HG03457 (cell line): Measurements from ENCODE around the gene NUSAP1.
"Not testable (repeated sequence)": the region's sequence is repeated elsewhere in the genome, so short reads cannot be mapped to it uniquely, and the experiment has no call there.

Experiments used
- ATAC-seq: cut with Tn5 transposase; IDR thresholded peaks from one replicate; pipeline ENCODE4 v1.9.1; 2021; ENCODE audit warnings: moderate number of reproducible peaks; ENCODE audit not compliant: unreplicated experiment

NUSAP1 gene, protein sequence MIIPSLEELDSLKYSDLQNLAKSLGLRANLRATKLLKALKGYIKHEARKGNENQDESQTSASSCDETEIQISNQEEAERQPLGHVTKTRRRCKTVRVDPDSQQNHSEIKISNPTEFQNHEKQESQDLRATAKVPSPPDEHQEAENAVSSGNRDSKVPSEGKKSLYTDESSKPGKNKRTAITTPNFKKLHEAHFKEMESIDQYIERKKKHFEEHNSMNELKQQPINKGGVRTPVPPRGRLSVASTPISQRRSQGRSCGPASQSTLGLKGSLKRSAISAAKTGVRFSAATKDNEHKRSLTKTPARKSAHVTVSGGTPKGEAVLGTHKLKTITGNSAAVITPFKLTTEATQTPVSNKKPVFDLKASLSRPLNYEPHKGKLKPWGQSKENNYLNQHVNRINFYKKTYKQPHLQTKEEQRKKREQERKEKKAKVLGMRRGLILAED

DNA sequence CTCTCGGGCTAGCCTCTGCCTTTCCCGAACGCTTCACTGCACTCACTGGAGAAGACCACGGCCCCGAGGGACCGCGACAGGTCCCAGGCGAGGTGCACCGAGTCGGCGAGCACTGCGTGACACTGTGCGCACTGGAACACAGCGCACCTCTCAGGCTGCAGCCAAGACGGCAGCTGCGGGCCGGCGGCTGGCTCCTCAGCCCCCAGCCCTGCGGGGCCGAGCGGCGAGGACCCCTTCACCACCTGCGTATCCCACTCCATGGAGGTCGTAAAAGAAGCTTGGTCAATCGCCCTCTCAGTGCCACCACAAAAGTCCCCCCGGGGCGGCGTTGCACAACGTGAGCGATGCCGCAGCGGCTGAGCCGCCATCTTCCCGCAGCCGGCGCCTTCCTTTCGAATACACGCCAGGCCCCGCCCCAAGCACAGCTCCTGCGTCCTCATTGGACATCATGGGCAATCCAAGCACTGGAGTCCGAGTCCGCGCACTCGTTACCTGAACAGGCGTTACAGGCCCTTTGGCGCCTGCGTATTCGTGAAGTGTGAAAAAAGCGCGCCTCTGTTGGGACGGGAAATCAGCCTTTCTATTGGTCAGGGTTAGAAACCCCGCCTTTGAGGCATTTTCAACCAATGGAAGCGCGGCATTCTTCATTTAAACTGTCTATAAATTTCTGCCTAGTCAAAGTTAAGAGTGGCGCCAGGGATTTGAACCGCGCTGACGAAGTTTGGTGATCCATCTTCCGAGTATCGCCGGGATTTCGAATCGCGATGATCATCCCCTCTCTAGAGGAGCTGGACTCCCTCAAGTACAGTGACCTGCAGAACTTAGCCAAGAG lies at the start of gene NUSAP1, which contains the start of gene OIP5:
NUSAP1 (plus strand) TSS at position 688 of the 832 bp plus-strand sequence; CDS start at position 765, 77 bp downstream.
OIP5 (minus strand) TSS at position 398 of the 832 bp plus-strand sequence; CDS start at position 368, 30 bp downstream.
- ATAC-seq = peak; percentile 73

DNA sequence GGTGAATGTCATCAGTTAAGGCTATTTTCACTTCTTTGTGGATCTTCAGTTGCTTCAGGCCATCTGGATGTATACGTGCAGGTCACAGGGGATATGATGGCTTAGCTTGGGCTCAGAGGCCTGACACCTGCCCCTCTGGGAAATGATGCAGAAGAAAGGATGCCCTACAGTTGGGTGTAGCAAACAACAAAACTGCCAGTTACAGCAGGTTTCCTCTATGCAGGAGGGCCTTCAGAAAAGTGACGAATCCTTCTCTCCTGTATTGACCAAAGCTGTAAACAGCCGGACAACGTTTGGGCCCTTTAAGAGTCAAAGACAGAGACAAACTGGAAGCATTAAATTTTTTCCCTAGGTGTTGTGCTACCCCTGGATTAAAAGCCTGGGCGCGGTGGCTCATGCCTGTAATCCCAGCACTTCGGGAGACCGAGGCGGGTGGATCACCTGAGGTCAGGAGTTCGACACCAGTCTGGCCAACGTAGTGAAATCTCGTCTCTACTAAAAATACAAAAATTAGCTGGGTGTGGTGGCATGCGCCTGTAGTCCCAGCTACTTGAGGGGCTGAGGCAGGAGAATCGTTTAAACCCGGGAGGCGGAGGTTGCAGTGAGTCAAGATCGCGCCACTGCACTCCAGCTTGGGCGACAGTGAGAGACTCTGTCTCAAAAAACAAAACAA lies 49.6 kb upstream of the NUSAP1 start:
- not testable (repeated sequence) for ATAC-seq

DNA sequence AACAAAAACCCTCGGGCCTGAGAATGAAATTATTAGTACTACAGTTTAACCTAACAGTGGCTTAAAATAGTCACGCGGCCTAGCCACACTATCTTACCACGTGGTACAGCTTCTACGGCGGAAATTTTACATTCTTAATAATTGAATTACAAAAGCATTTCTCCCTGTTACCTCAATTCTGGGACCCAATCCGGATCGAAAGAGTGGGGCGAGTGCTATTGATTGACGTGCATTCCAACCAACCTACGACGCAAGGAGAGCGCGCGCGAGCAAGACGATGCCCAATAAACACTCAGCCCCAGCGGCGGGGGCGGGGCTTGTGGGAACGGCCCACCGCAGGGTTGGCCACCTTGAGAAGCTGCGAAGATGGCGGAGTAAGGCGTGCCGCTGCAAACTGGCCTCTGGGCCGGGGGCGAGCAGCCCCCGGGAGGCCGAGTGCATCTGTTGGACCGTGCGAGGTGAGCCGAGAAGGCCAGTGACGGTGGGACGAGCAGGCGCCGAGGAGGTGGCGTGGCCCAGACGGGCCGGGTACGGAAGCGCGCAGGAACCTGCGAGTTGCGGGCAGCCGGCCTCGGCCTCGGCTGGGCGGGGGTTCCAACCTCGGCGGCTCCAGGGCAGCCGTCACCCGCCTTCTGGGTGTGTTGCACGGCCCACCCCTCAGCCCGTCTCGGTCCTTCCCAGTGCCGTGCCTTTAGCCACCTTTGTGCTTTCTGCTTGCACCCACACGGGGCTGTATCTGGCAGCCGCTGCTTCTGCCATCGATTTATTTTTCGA lies 48.8 kb upstream of the NUSAP1 start:
- peak; percentile 84 for ATAC-seq

DNA sequence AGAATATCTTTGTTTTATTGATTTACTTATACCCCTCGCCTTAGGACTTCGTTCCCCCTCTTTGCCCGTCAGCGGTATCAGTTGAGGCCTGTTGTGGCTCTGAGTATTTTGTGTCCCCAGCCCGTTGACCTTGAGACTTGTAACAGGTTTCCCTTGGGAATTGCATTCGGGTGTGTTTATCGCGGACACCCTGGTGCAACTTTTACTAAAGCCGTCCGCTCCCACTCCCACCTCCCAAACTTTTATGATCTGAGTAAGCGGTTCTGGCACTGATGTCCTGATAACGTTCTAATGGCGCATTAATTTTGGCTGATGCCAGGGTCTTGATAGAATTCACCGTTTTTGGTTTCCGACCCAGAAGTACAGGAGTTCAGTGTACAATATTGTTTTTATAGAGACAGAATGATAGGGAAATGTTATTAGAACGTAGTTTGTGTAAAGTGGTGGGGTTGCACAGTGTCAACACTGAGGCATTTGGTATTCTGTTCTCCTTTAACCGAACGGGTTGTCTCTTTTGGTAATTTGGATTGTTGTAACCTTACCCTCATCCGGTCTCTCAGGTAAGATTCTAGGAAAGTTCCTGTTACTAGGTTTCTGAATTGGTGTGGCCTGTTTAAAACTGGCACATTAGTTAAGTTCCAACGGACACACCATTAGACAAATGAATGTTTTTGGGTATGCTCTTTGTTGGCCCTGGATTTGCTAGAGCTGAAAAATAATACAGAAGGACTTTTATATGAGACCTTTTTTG lies 48.1 kb upstream of the NUSAP1 start:
- no peak for ATAC-seq

DNA sequence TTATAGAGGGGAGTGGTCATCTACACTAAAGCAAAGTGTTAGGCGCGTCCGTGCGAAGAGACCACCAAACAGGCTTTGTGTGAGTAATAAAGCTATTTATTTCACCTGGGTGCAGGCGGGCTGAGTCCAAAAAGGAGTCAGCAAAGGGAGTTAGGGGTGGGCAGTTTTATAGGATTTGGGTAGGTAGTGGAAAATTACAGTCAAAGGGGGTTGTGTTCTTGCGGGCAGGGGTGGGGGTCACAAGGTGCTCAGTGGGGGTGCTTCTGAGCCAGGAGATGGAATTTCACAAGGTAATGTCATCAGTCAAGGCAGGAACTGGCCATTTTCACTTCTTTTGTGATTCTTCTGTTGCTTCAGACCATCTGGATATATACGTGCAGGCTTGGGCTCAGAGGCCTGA lies 47.4 kb upstream of the NUSAP1 start:
- no peak for ATAC-seq

DNA sequence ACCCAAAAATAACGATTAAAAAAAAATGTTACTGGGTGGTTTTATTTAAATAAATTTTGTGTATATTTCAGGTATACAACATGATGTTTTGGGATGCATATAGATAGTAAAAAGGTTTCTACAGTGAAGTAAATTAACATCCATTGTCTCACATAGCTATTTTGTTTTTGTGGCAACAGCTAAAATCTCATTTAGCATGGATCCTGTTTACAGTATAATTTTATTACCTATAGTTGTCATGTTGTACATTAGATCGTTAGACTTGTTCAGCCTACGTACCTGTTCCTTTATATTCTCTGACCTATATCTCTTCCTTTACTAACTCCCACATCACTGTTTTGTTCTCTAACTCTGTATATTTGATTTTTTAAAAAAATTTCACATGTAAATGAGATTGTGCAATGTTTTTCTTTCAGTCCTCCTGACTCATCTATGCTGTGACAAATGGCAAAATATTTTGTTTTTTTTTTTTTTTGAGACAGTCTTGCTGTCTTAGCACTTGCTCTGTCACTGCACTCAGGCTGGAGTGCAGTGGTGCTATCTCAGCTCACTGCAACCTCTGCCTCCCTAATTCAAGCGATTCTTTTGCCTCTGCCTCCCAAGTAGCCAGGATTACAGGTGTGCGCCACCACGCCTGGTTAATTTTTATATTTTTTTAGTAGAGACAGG lies 45.9 kb upstream of the NUSAP1 start:
- no peak for ATAC-seq

DNA sequence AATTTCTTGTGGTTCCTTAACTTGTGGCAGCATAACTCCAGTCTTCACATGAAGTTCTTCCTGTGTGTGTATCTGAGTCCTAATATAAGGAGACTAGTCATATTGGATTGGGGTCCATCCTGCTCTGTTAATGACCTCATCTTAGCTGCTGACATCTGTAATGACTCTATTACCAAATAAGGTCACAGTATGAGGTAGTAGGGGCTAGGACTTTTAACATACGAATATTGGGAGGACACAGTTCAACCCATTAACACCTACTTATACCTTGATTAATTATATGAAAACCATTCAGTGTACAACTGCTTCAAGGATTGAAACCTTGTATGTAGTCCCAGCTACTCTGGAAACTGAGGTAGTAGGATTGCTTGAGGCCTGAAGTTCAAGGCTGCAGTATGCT lies 44.2 kb upstream of the NUSAP1 start:
- ATAC-seq = no peak

DNA sequence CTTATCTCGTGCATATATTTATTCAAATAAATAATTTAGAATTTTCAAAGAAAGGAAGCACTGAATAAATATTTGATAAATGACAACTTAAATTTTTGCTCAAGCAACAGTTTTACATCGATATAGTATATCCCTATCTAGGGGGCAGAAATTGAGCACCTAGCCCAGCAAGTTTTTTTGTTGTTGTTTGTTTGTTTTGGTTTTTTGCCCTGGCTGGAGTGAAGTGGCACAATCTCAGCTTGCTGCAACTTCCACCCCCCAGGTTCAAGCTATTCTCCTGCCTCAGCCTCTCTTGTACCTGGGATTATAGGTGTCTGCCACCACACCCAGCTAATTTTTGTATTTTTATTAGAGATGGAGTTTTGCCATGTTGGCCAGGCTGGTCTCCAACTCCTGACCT lies 42.7 kb upstream of the NUSAP1 start:
- no peak for ATAC-seq

DNA sequence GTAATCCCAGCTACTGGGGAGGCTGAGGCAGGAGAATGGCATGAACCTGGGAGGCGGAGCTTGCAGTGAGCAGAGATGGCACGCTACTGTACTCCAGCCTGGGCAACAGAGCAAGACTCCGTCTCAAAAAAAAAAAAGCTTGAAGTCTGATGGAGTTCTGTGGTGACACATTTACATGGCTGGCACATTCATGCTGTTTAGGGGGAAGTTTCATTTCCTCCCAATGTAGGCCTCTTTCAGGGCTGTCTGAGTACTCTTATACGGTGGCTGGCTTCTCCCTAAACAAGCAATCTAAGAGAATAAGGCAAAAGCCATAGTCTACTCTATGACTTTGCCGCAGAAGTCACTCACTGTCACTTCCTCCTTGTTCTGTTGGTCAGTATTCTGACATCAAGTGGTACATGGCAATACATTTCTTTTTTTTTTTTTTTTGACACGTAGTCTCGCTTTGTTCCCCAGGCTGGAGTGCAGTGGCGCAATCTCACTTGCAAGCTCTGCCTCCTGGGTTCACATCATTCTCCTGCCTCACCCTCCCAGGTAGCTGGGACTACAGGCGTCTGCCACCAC lies 41.5 kb upstream of the NUSAP1 start:
- ATAC-seq = peak; percentile 65

DNA sequence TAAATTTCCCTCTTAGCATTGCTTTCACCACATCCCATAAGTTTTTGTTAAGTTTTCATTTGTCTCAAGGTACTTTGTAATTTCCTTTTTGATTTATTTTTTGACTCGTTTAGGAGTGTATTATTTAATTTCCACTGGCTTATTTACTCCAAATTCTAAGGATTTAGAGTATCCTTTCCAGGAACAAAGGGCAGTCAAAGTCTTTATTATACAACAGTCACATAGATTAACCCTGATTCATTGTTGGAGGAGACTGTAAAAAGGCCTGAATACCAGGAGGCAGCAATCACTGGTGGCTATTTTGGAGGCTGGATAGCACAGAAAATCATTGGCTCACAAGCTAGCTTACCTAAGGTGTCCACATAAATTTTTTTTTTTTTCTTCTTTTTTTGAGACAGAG lies 40.2 kb upstream of the NUSAP1 start:
- no peak for ATAC-seq

DNA sequence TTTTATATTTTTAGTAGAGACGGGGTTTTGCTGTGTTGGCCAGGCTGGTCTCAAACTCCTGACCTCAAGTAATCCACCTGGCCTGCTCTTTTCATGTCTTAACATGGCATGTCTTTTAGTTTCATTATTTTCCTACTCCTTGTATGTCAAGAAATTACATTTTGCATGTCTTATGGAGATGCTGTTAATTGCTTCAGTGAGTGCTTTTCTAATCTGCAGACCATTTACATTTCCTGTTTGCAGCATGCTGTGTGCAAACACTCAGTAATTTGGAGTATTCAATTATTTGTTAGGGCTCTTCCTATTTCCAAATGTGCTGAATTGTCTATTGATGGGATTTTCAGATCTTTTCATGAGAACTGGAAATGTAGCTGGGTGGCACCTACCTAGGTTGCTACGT lies 31.5 kb upstream of the NUSAP1 start:
- not testable (repeated sequence) for ATAC-seq

DNA sequence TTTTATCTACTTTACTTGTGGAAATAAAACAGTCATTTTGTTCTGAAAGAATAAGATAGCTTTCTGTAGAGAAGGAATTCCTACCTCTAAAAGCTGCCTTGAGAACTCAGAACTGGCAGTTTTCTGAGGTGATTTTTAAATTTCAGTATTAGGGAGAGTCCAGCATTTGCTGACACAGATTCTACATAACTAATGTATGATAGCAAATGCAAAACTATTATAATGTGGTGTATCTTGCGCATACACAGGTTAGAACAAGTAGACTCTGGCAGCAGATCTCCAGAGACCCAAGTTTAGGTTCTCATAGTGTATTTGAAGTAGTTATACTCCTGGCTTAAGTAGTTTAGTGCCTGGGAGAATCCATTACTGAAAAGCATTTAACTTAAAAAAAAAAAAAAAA lies 31.1 kb upstream of the NUSAP1 start:
- no peak for ATAC-seq

DNA sequence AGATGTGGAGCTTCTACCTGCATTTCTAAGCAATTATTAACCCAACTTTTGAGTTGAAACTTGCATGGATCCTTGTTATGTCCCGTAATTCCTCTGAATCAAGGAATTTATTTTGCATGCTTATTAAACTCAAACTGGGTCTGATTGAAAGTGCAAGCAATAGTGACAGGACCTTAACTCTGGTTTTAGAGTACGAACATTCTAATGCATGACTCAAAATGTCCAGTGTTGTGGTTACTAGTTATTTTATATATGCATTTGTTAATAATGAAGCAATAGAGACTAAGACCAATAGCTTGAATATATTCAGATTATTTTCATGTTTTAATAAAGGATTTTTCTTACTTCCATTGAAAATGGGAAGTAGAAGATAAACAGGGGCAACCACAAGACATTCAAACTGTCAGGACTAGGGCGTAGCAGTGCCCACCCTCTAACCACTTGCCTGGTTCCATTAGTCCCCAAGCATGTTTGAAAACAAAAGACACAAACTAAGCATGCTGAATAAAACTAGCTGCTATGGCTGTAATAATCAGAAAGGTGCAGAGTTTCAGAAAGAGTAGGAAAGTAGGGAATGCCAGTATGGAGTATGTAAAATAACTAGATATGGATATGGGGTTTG lies 28.4 kb upstream of the NUSAP1 start:
- no peak for ATAC-seq

DNA sequence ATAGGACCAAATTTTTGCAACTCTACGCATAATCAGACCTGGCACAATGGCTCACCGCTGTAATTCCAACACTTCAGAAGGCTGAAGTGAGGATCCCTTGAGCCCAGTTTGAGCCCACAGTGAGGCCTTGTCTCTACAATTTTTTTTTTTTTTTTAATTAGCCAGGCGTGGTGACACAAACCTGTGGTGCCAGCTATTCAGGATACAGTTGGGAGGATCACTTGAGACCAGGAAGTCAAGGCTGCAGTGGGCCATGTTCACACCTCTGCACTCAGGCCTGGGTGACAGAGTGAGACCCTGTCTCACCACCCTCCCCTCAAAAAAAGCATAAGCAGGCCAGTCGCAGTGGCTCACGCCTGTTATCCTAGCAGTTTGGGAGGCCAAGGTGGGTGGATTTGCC lies 25.0 kb upstream of the NUSAP1 start:
- ATAC-seq = no peak

DNA sequence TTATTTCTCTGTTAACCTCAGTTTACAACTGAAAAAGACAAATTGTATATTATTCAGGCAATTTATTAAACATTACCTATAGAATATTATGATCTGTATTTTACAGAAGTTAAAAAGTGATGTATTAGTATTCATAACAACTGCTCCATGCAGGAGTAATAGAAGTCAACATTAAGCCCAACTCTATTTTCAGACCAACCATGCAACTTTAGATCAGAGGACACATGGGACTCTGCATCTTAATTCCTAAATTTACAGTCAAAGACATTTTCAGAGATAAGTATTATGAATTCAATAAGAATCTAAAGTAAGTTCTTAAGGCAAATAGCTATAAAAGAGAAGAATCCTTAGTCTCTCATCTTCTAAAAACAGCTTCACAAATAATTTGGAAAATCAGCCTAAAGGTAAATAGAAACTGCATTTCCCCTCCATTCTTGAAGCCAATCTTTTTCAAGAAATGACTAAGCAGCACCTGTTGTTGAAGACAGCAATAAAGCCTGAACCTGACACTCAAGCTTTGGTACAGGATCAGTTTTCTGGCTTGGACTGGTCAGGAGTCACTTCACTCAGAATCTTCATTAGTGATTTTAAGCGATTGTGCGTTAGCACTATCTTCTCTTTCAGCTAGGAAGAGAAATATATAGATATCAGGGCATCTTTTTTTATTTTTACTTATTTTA lies 23.3 kb upstream of the NUSAP1 start:
- no peak for ATAC-seq

DNA sequence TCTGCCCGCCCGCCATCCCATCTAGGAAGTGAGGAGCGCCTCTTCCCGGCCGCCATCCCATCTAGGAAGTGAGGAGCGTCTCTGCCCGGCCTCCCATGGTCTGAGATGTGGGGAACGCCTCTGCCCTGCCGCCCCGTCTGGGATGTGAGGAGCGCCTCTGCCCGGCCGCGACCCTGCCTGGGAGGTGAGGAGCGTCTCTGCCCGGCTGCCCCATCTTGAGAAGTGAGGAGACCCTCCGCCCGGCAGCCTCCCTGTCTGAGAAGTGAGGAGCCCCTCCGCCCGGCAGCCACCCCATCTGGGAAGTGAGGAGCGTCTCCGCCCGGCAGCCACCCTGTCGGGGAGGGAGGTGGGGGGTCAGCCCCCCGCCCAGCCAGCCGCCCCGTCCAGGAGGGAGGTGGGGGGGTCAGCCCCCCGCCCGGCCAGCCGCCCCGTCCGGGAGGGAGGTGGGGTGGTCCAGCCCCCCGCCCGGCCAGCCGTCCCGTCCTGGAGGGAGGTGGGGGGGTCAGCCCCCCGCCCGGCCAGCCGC lies 11.8 kb upstream of the NUSAP1 start:
- ATAC-seq = not testable (repeated sequence)

DNA sequence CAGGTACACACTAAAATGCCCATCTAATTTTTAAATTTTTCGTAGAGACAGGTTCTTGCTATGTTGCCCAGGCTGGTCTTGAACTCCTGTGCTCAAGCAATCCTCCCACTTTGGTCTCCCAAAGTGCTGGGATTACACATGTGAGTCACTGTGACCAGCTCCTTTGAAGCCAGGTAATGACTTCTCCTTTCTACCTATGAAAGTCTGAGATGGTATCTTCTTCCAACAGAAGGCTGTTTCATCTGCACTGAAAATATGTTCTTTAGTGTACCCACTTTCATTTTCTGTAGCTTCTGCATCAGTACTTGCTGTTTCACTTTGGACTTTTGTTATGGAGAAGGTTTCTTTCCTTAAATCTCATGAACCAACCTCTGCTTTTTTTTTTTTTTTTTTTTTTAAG lies 9.1 kb upstream of the NUSAP1 start:
- ATAC-seq = no peak

DNA sequence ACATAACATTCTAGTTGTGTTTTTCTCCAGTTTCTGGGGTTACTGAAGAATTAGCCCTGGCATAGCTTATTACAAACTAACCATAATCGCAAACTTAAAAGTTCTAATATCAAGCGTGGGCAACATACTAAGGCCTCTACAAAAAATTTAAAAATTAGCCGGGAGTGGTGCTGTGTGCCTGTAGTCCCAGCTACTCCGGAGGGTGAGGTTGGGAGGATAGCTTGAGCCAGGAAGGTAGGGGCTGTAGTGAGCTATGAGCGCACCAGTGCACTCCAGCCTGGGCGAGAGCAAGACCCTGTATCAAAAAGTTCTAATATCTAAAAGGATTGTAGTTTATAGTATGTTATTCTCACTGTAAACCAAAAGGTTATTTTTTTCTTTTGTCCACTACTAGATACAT lies 1.4 kb upstream of the NUSAP1 start:
- no peak for ATAC-seq
